NCI-H146 treated with DMSO at 0.1 percent for 48 hours (cell line): ENCODE data around the gene FPR2.
"Not testable (repeated sequence)": the region's sequence is repeated elsewhere in the genome, so short reads cannot be mapped to it uniquely, and the experiment has no call there.

Experiments
- DNase-seq: peaks from one replicate; lab custom pipeline; 2025; ENCODE audit not compliant: unreplicated experiment; lab: John Stamatoyannopoulos, UW

Gene FPR2

GRCh38 chr19:51803967-51804366 is 43.0 kb downstream of the FPR2 start:
- DNase-seq = no peak

- not testable (repeated sequence) for DNase-seq
These were observed 43.8 kb downstream of the FPR2 start for GRCh38 chr19:51804789-51805188.

- DNase-seq = not testable (repeated sequence)
These were observed 44.4 kb downstream of the FPR2 start for GRCh38 chr19:51805396-51805795.

GRCh38 chr19:51806571-51806970 is 45.6 kb downstream of the FPR2 start:
- DNase-seq = not testable (repeated sequence)

GRCh38 chr19:51807111-51807701 is 46.2 kb downstream of the FPR2 start:
- DNase-seq = no peak

- DNase-seq = no peak
These were observed 46.9 kb downstream of the FPR2 start for GRCh38 chr19:51807925-51808324.

- DNase-seq = no peak
These were observed 47.5 kb downstream of the FPR2 start for GRCh38 chr19:51808333-51808986.

GRCh38 chr19:51809787-51810186 is 48.8 kb downstream of the FPR2 start:
- no peak for DNase-seq

- no peak for DNase-seq
These were observed 49.2 kb downstream of the FPR2 start for GRCh38 chr19:51810223-51810622.

- DNase-seq = no peak
These were observed 50.4 kb downstream of the FPR2 start for GRCh38 chr19:51811344-51811743.

GRCh38 chr19:51815043-51815442 is 54.1 kb downstream of the FPR2 start:
- no peak for DNase-seq

- DNase-seq = no peak
These were observed 55.7 kb downstream of the FPR2 start for GRCh38 chr19:51816711-51817110.

- DNase-seq = no peak
These were observed 59.0 kb downstream of the FPR2 start for GRCh38 chr19:51820011-51820410.
